Measurements from ENCODE around the gene TLL1. TPM values are rescaled to one million over a fixed set of nuclear protein-coding genes. Genes with fewer than 3 reads are reported as not detected.
A peak's percentile ranks its signal among the peaks of the same experiment; 100 is the strongest.

The TLL1 gene
- total RNA-seq, 1 experiment from 2014 or later: 14.3 TPM

- CTCF ChIA-PET: no interaction called here
- no TSS peak for BruUV-seq (replicated peaks)
- Histone ChIP-seq H3K9me3 (ENCODE audit: low read depth, low read length, poor library complexity, severe bottlenecking) (no peaks in the 10 kb centered on the region), H3K4me1 (ENCODE audit: insufficient read depth, low read length, poor library complexity, severe bottlenecking) (peaks cover 11% of the 10 kb centered on the region), H3K27me3 (replicated peaks; ENCODE audit: insufficient read depth, low read depth, low read length, poor library complexity) (no peaks in the 10 kb centered on the region), H3K36me3 (ENCODE audit: insufficient read depth, low read length, poor library complexity, severe bottlenecking) (no peaks in the 10 kb centered on the region), H3K4me3 (ENCODE audit: low read depth, low read length, poor library complexity, severe bottlenecking) (no peak overlapping the region), H3K27ac (ENCODE audit: low read depth, low read length, poor library complexity, severe bottlenecking) (no peak overlapping the region)
- DNase-seq (ENCODE audit: low spot score): peak; percentile 25
- POLR2A ChIA-PET (ENCODE audit: low non-redundant PET): no interaction called here
- intact Hi-C loops (cut with micrococcal nuclease; ENCODE audit: unreplicated experiment): loop anchor here (5.0 kb wide), 1 partner anchor 359 kb away; no protein-coding TSS in a partner anchor
- TF ChIP-seq EZH2 (IDR thresholded peaks at IDR 0.05; ENCODE audit: borderline replicate concordance, low read depth, low read length, poor library complexity, severe bottlenecking) (no peak), CTCF (conservative IDR thresholded peaks at IDR 0.05; ENCODE audit: low read depth, low read length) (no peak)
Measured at GRCh38 chr4:165851256-165851655, 21.8 kb upstream of the TLL1 start.

DNA sequence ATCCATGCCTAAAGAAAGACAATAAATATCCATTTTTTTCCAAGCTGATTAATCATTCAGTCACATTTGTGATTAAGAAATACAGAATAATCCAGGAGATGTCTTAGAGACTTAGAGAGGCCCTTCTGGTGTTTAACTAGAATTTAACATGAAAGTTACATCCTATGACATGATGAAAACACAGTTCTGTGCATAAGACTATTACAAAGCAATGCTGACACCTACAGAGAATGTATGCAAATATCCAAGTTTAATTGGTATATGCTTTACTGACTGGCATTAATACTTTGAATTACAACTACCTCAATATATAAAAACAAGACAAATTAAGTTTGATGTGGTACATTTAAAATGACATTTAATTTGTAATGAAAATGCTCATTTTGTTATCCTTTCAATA lies 17.8 kb upstream of the TLL1 start:
- no peak for DNase-seq (ENCODE audit: low spot score)
- Histone ChIP-seq H3K27ac (ENCODE audit: low read depth, low read length, poor library complexity, severe bottlenecking) (no peak overlapping the region), H3K9me3 (ENCODE audit: low read depth, low read length, poor library complexity, severe bottlenecking) (no peaks in the 10 kb centered on the region), H3K36me3 (ENCODE audit: insufficient read depth, low read length, poor library complexity, severe bottlenecking) (no peaks in the 10 kb centered on the region), H3K27me3 (replicated peaks; ENCODE audit: insufficient read depth, low read depth, low read length, poor library complexity) (no peaks in the 10 kb centered on the region), H3K4me3 (ENCODE audit: low read depth, low read length, poor library complexity, severe bottlenecking) (no peak overlapping the region), H3K4me1 (ENCODE audit: insufficient read depth, low read length, poor library complexity, severe bottlenecking) (peaks cover 11% of the 10 kb centered on the region)
- intact Hi-C loops (cut with micrococcal nuclease; ENCODE audit: unreplicated experiment): loop anchor here (5.0 kb wide), 1 partner anchor 318 kb away; no protein-coding TSS in a partner anchor
- no peak; the same call in 1 of the 2 replicates for TF ChIP-seq CTCF (conservative IDR thresholded peaks at IDR 0.05; ENCODE audit: low read depth, low read length)
- TF ChIP-seq EZH2 (IDR thresholded peaks at IDR 0.05; ENCODE audit: borderline replicate concordance, low read depth, low read length, poor library complexity, severe bottlenecking): no peak
- CTCF ChIA-PET: no interaction called here
- POLR2A ChIA-PET (ENCODE audit: low non-redundant PET): no interaction called here
- BruUV-seq (replicated peaks): no TSS peak

GRCh38 chr4:165861363-165861762 lies 11.7 kb upstream of the TLL1 start:
- H3K4me1 ChIP-seq (ENCODE audit: insufficient read depth, low read length, poor library complexity, severe bottlenecking): no peaks in the 10 kb centered on the region
- CTCF ChIA-PET: no interaction called here
- BruUV-seq (replicated peaks): no TSS peak
- no peak overlapping the region for H3K27ac ChIP-seq (ENCODE audit: low read depth, low read length, poor library complexity, severe bottlenecking)
- no peak for DNase-seq (ENCODE audit: low spot score)
- H3K9me3 ChIP-seq (ENCODE audit: low read depth, low read length, poor library complexity, severe bottlenecking): no peaks in the 10 kb centered on the region
- TF ChIP-seq CTCF (conservative IDR thresholded peaks at IDR 0.05; ENCODE audit: low read depth, low read length): no peak
- no peak for TF ChIP-seq EZH2 (IDR thresholded peaks at IDR 0.05; ENCODE audit: borderline replicate concordance, low read depth, low read length, poor library complexity, severe bottlenecking)
- peaks cover 22% of the 10 kb centered on the region for H3K27me3 ChIP-seq (replicated peaks; ENCODE audit: insufficient read depth, low read depth, low read length, poor library complexity)
- intact Hi-C loops (cut with micrococcal nuclease; ENCODE audit: unreplicated experiment): no loop called here
- POLR2A ChIA-PET (ENCODE audit: low non-redundant PET): no interaction called here
- H3K36me3 ChIP-seq (ENCODE audit: insufficient read depth, low read length, poor library complexity, severe bottlenecking): no peaks in the 10 kb centered on the region
- H3K4me3 ChIP-seq (ENCODE audit: low read depth, low read length, poor library complexity, severe bottlenecking): no peak overlapping the region
